Spleen (tissue), 11 donors: Measurements from ENCODE around the gene GDPD5. TPM values are rescaled to one million over a fixed set of nuclear protein-coding genes. Genes with fewer than 3 reads are reported as not detected.
A peak's percentile ranks its signal among the peaks of the same experiment; 100 is the strongest.

ENCODE experiments used
- DNase-seq: peaks from one replicate; pipeline ENCODE4 v3.0.0-alpha.2; 2020
- H3K27ac ChIP-seq, 8 donors: fragments of 200-600 bp; sonication (generic) in 7 of 8; 1 replicate in 4 of 8; 2 replicates in 4 of 8; pipeline versions ENCODE4 v1.5.0 to v1.8.0; 2016 to 2021; ENCODE audit warnings: inconsistent platforms in 4 of 8, mild to moderate bottlenecking in 4 of 8, moderate library complexity in 1 of 8
- H3K27me3 ChIP-seq, 7 donors: fragments of 200-600 bp; sonication (generic) in 6 of 7; replicated peaks in 1 of 7; 1 replicate in 4 of 7; 2 replicates in 3 of 7; pipeline versions ENCODE4 v1.5.0 to v1.8.0; 2016 to 2021; ENCODE audit warnings: inconsistent platforms in 3 of 7, mild to moderate bottlenecking in 1 of 7
- H3K36me3 ChIP-seq, 6 donors: fragments of 200-600 bp; sonication (generic) in 5 of 6; 1 replicate in 4 of 6; 2 replicates in 2 of 6; pipeline versions ENCODE4 v1.5.0 to v1.8.0; 2016 to 2021; ENCODE audit warnings: inconsistent platforms in 2 of 6
- H3K4me1 ChIP-seq, 6 donors: fragments of 200-600 bp; sonication (generic) in 5 of 6; 1 replicate in 3 of 6; 2 replicates in 3 of 6; pipeline versions ENCODE4 v1.5.0 to v1.8.0; 2016 to 2021; ENCODE audit warnings: inconsistent platforms in 3 of 6
- H3K4me3 ChIP-seq, 8 donors: fragments of 200-600 bp; sonication (generic) in 7 of 8; 1 replicate in 4 of 8; 2 replicates in 4 of 8; pipeline versions ENCODE4 v1.5.0 to v1.8.0; 2016 to 2021; ENCODE audit warnings: inconsistent platforms in 4 of 8, mild to moderate bottlenecking in 4 of 8, moderate library complexity in 2 of 8
- H3K9me3 ChIP-seq, 8 donors: fragments of 200-600 bp; sonication (generic) in 7 of 8; 1 replicate in 4 of 8; 2 replicates in 4 of 8; pipeline versions ENCODE4 v1.5.0 to v1.8.0; 2016 to 2021; ENCODE audit warnings: inconsistent platforms in 4 of 8
- CTCF ChIP-seq, 11 experiments: fragments of 200-600 bp in 7 of 11; fragments of 450-650 bp in 4 of 11; sonication (generic) in 4 of 11; IDR thresholded peaks in 8 of 11; conservative IDR thresholded peaks in 3 of 11; 1 replicate in 7 of 11; 2 replicates in 4 of 11; pipeline versions ENCODE4 v1.4.0 to v1.8.0; 2016 to 2021; ENCODE audit warnings: antibody characterized with exemption in 11 of 11, inconsistent platforms in 4 of 11, mild to moderate bottlenecking in 1 of 11
- POLR2A ChIP-seq, 3 donors: fragments of 450-650 bp; IDR thresholded peaks; one replicate each; pipeline ENCODE4 v1.5.1; 2017; ENCODE audit warnings: antibody characterized with exemption in 3 of 3, mild to moderate bottlenecking in 1 of 3
- POLR2AphosphoS5 ChIP-seq, 3 donors: sonication (generic); formaldehyde crosslinking; IDR thresholded peaks; one replicate each; pipeline ENCODE4 v1.5.1; 2017; ENCODE audit warnings: antibody characterized with exemption in 3 of 3
- WGBS, 5 donors: extraction: QIAGEN DNeasy Blood & Tissue Kit in 3 of 5; methylation state at CpG; one replicate each; pipeline versions ENCODE4 v1.1.5 to v1.1.7; 2013 to 2018; 5-methylcytosine and 5-hydroxymethylcytosine counted together
- intact Hi-C: fragments of 100-400 bp; cut with DNase I; formaldehyde crosslinking; loops from one replicate; pipeline ENCODE4 v1.15.0; 2023; ENCODE audit warnings: low total_unique reads
- polyA plus RNA-seq, 3 donors: library from polyadenylated mRNA; stranded (reverse); fragments of 200-250 nt; gene quantifications; one replicate each; pipeline ENCODE4 v1.2.1, GENCODE V29; 2013
- total RNA-seq, 7 donors: library from RNA; depleted of rRNA in 3 of 7; stranded (reverse); fragments of >200 nt in 3 of 7; fragmentation: NEBNext Ultra II Directional in 4 of 7; extraction: Animal tissue kit (Norgen Biotek cat#: 25700) in 4 of 7; gene quantifications; one replicate each; pipeline versions ENCODE4 v1.1.0 to v1.2.1, GENCODE V29; 2016 to 2021
- donor health status: healthy with polysubstance abuse.
- donor health status: DM: no; HTN: no; CAD: no; lungs with moderate emphysema.
- donor health status: DM: no; HTN: no; CAD: no.
- donor health status: Bipolar disorder and iron deficiency.
- donor health status: healthy.
- donor health status: DM: no; HTN: no; CAD: no.
- donor health status: DM: yes; HTN: yes; CAD: no.

Gene GDPD5
- total and polyA plus RNA-seq, 10 donors: 44.6 to 273 (median 146) TPM

- H3K27ac ChIP-seq: peak overlapping the region in 4 of 8 donors; percentile 58 to 71 (median 68)
- no peaks in the 10 kb centered on the region for H3K27me3 ChIP-seq
- H3K9me3 ChIP-seq: no peaks in the 10 kb centered on the region
- DNase-seq: no peak
- no peak overlapping the region for H3K4me3 ChIP-seq
- no peaks in the 10 kb centered on the region for H3K36me3 ChIP-seq
- WGBS, 5 donors: 70 to 79% (median 74%) methylated on average over 5 of the region's 5 CpGs
- intact Hi-C loops: no loop called here
- peaks cover 23 to 63% (median 45%) of the 10 kb centered on the region in 6 donors for H3K4me1 ChIP-seq
- TF ChIP-seq POLR2AphosphoS5 (IDR thresholded peaks at IDR 0.05) (no peak), CTCF (IDR thresholded peaks at IDR 0.05 in 8 of 11, conservative IDR thresholded peaks at IDR 0.05 in 3 of 11) (no peak), POLR2A (IDR thresholded peaks at IDR 0.05) (no peak)
Observed at GRCh38 chr11:75537740-75538139, 12.0 kb upstream of the GDPD5 start.

- no peak for DNase-seq
- no peaks in the 10 kb centered on the region for H3K36me3 ChIP-seq
- no peaks in the 10 kb centered on the region for H3K27me3 ChIP-seq
- 34 to 50% (median 43%) methylated on average over 12 to 13 of the region's 13 CpGs for WGBS, 5 donors
- H3K9me3 ChIP-seq: no peaks in the 10 kb centered on the region
- H3K4me1 ChIP-seq: peaks cover 23 to 66% (median 50%) of the 10 kb centered on the region in 6 donors
- peak overlapping the region in 1 of 8 donors; percentile 32 for H3K4me3 ChIP-seq
- TF ChIP-seq POLR2A (IDR thresholded peaks at IDR 0.05) (no peak), CTCF (IDR thresholded peaks at IDR 0.05 in 8 of 11, conservative IDR thresholded peaks at IDR 0.05 in 3 of 11) (no peak), POLR2AphosphoS5 (IDR thresholded peaks at IDR 0.05) (peak in 2 of 3 donors; percentile 18 to 48)
- intact Hi-C loops: no loop called here
- H3K27ac ChIP-seq: peak overlapping the region in 5 of 8 donors; percentile 8 to 71 (median 68)
Observed at GRCh38 chr11:75536786-75537641, 11.3 kb upstream of the GDPD5 start.

DNA sequence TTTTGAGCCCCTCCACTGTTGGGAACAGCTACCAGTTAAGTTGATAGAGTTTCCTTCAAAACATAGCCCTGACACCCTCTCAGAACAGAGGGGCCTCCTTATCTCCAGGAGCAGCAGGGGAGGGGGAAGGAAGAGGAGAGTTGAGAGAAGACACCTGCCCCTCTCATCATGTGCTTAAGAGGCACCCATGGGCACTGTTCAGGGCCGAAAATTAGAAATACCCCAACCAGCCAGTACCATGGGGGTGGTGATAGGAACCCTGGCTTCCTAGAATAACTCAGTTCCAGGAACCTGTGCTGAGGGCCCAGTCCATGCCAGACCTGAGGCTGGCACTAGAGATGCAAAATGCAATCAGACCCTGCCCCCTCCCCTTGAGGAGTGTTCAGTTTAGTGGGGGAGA, 9.3 kb upstream of the GDPD5 start:
- H3K27ac ChIP-seq: peak overlapping the region; percentile 44 to 80 (median 68)
- no peaks in the 10 kb centered on the region for H3K27me3 ChIP-seq
- H3K4me1 ChIP-seq: peaks cover 23 to 73% (median 52%) of the 10 kb centered on the region in 6 donors
- 17 to 50% (median 38%) methylated on average over 1 of the region's 1 CpG for WGBS, 5 donors
- TF ChIP-seq POLR2A (IDR thresholded peaks at IDR 0.05): no peak
- TF ChIP-seq CTCF (IDR thresholded peaks at IDR 0.05 in 8 of 11, conservative IDR thresholded peaks at IDR 0.05 in 3 of 11): no peak
- TF ChIP-seq POLR2AphosphoS5 (IDR thresholded peaks at IDR 0.05): no peak
- no peaks in the 10 kb centered on the region for H3K36me3 ChIP-seq
- no peak overlapping the region for H3K4me3 ChIP-seq
- intact Hi-C loops: no loop called here
- H3K9me3 ChIP-seq: no peaks in the 10 kb centered on the region
- no peak for DNase-seq
